Thyroid gland (tissue), 4 donors: ENCODE data around the gene FAM3A.

Experiments used
- POLR2A ChIP-seq, 2 donors: fragments of 450-650 bp; IDR thresholded peaks; one replicate each; pipeline ENCODE4 v1.6.1; 2017; ENCODE audit warnings: antibody characterized with exemption in 2 of 2, mild to moderate bottlenecking in 2 of 2, moderate library complexity in 1 of 2
- TF ChIP-seq, protein P1 (sequence below), 6 experiments: fragments of 200-600 bp in 3 of 6; fragments of 450-650 bp in 3 of 6; sonication (generic) in 3 of 6; IDR thresholded peaks; one replicate each; pipeline ENCODE4 v1.5.1; 2016 to 2019; ENCODE audit warnings: antibody characterized with exemption in 6 of 6, mild to moderate bottlenecking in 2 of 6, inconsistent platforms in 1 of 6, moderate library complexity in 1 of 6

DNA sequence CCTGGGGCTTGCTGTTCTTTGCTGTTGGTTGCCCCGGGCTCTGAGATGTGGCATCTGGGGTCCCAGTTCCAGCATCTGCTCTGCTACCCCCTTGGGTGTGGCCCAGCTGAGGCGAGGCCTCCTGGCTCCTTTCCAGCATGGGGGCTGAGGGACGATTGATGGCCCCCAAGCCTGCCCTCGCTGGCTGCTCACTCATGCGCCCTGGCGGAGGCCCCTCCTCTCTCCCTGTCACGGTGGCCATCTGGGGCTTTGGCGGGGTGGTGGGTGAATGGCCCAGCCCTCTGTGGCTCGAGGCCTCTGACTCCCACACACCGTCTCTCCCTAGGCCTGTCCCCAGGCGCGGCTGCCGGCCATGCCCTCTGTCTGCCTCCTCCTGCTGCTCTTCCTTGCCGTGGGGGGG lies 56.2 kb downstream of the FAM3A start:
- TF ChIP-seq, protein P1, sequence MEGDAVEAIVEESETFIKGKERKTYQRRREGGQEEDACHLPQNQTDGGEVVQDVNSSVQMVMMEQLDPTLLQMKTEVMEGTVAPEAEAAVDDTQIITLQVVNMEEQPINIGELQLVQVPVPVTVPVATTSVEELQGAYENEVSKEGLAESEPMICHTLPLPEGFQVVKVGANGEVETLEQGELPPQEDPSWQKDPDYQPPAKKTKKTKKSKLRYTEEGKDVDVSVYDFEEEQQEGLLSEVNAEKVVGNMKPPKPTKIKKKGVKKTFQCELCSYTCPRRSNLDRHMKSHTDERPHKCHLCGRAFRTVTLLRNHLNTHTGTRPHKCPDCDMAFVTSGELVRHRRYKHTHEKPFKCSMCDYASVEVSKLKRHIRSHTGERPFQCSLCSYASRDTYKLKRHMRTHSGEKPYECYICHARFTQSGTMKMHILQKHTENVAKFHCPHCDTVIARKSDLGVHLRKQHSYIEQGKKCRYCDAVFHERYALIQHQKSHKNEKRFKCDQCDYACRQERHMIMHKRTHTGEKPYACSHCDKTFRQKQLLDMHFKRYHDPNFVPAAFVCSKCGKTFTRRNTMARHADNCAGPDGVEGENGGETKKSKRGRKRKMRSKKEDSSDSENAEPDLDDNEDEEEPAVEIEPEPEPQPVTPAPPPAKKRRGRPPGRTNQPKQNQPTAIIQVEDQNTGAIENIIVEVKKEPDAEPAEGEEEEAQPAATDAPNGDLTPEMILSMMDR (IDR thresholded peaks at IDR 0.05), result no peak
- no peak for TF ChIP-seq POLR2A (IDR thresholded peaks at IDR 0.05)
